ENCODE data around the gene DYNC2LI1. TPM values are rescaled to one million over a fixed set of nuclear protein-coding genes. Genes with fewer than 3 reads are reported as not detected.

Gene DYNC2LI1
- total RNA-seq, 2 experiments from 2014 or later, result 13.6 to 17.7 TPM

GRCh38 chr2:43831543-43832294, 57.9 kb downstream of the DYNC2LI1 start:
- Histone ChIP-seq H2AFZ (ENCODE audit: low read length) (no peak overlapping the region), H3K4me3 (ENCODE audit: low read depth, low read length, poor library complexity, severe bottlenecking) (no peak overlapping the region), H3K79me2 (ENCODE audit: insufficient read depth, low read depth, low read length) (no peaks in the 10 kb centered on the region), H3K36me3 (ENCODE audit: insufficient read depth, low read length) (no peaks in the 10 kb centered on the region), H3K4me1 (ENCODE audit: insufficient read depth, low read length, poor library complexity, severe bottlenecking) (no peaks in the 10 kb centered on the region), H3K4me2 (ENCODE audit: low read length) (no peak overlapping the region), H4K20me1 (ENCODE audit: insufficient read depth, low read length) (no peaks in the 10 kb centered on the region), H3K9me2 (ENCODE audit: insufficient read depth, low read length) (no peaks in the 10 kb centered on the region), H3K27ac (ENCODE audit: low read depth, low read length, poor library complexity, severe bottlenecking) (no peak overlapping the region), H3K9me3 (ENCODE audit: low read length) (no peaks in the 10 kb centered on the region)
- intact Hi-C loops (cut with micrococcal nuclease; ENCODE audit: unreplicated experiment), result no loop called here
- TF ChIP-seq CTCF (conservative IDR thresholded peaks at IDR 0.05; ENCODE audit: low read length), result no peak
- TF ChIP-seq EZH2phosphoT487 (IDR thresholded peaks at IDR 0.05; ENCODE audit: borderline replicate concordance, low read depth, low read length), result no peak
- ChIA-PET CTCF (ENCODE audit: unreplicated experiment) (no interaction called here), POLR2A (no interaction called here)
- no TSS peak for BruUV-seq (replicated peaks)
- DNase-seq (ENCODE audit: low spot score), result no peak

GRCh38 chr2:43832457-43832856, 58.6 kb downstream of the DYNC2LI1 start:
- intact Hi-C loops (cut with micrococcal nuclease; ENCODE audit: unreplicated experiment), result no loop called here
- DNase-seq (ENCODE audit: low spot score), result no peak
- TF ChIP-seq EZH2phosphoT487 (IDR thresholded peaks at IDR 0.05; ENCODE audit: borderline replicate concordance, low read depth, low read length), result no peak
- no peak for TF ChIP-seq CTCF (conservative IDR thresholded peaks at IDR 0.05; ENCODE audit: low read length)
- H3K4me1 ChIP-seq (ENCODE audit: insufficient read depth, low read length, poor library complexity, severe bottlenecking), result no peaks in the 10 kb centered on the region
- H3K79me2 ChIP-seq (ENCODE audit: insufficient read depth, low read depth, low read length), result no peaks in the 10 kb centered on the region
- ChIA-PET CTCF (ENCODE audit: unreplicated experiment) (no interaction called here), POLR2A (no interaction called here)
- no peaks in the 10 kb centered on the region for H4K20me1 ChIP-seq (ENCODE audit: insufficient read depth, low read length)
- no peaks in the 10 kb centered on the region for H3K9me2 ChIP-seq (ENCODE audit: insufficient read depth, low read length)
- H2AFZ ChIP-seq (ENCODE audit: low read length), result no peak overlapping the region
- H3K27ac ChIP-seq (ENCODE audit: low read depth, low read length, poor library complexity, severe bottlenecking), result no peak overlapping the region
- BruUV-seq (replicated peaks), result no TSS peak
- no peak overlapping the region for H3K4me3 ChIP-seq (ENCODE audit: low read depth, low read length, poor library complexity, severe bottlenecking)
- no peaks in the 10 kb centered on the region for H3K9me3 ChIP-seq (ENCODE audit: low read length)
- no peak overlapping the region for H3K4me2 ChIP-seq (ENCODE audit: low read length)
- no peaks in the 10 kb centered on the region for H3K36me3 ChIP-seq (ENCODE audit: insufficient read depth, low read length)

GRCh38 chr2:43837033-43837432, 63.2 kb downstream of the DYNC2LI1 start:
- Histone ChIP-seq H3K36me3 (ENCODE audit: insufficient read depth, low read length) (no peaks in the 10 kb centered on the region), H3K27ac (ENCODE audit: low read depth, low read length, poor library complexity, severe bottlenecking) (no peak overlapping the region), H3K9me2 (ENCODE audit: insufficient read depth, low read length) (no peaks in the 10 kb centered on the region), H3K4me1 (ENCODE audit: insufficient read depth, low read length, poor library complexity, severe bottlenecking) (no peaks in the 10 kb centered on the region), H3K79me2 (ENCODE audit: insufficient read depth, low read depth, low read length) (no peaks in the 10 kb centered on the region), H2AFZ (ENCODE audit: low read length) (no peak overlapping the region), H3K4me2 (ENCODE audit: low read length) (no peak overlapping the region), H3K9me3 (ENCODE audit: low read length) (no peaks in the 10 kb centered on the region), H3K4me3 (ENCODE audit: low read depth, low read length, poor library complexity, severe bottlenecking) (no peak overlapping the region), H4K20me1 (ENCODE audit: insufficient read depth, low read length) (no peaks in the 10 kb centered on the region)
- BruUV-seq (replicated peaks), result no TSS peak
- ChIA-PET POLR2A (interaction anchor here (0.7 kb wide), 2 partner anchors 39 to 760 kb away, joined by 3 to 4 read pairs; no protein-coding TSS in a partner anchor), CTCF (ENCODE audit: unreplicated experiment) (no interaction called here)
- TF ChIP-seq EZH2phosphoT487 (IDR thresholded peaks at IDR 0.05; ENCODE audit: borderline replicate concordance, low read depth, low read length) (no peak), CTCF (conservative IDR thresholded peaks at IDR 0.05; ENCODE audit: low read length) (no peak)
- DNase-seq (ENCODE audit: low spot score), result no peak
- intact Hi-C loops (cut with micrococcal nuclease; ENCODE audit: unreplicated experiment), result no loop called here

Measured in OCI-LY7 (cell line).